A549 (cell line): ENCODE results near the gene NAA40. TPM values are rescaled to one million over a fixed set of nuclear protein-coding genes. Genes with fewer than 3 reads are reported as not detected.

Source experiments
- ATAC-seq, 2 experiments: fragments of 200-7000 bp in 1 of 2; fragments of >200 bp in 1 of 2; cut with Nextera tagmentation in 1 of 2; cut with Tn5 transposase in 1 of 2; 3 replicates each; pipeline versions ENCODE4 v1.8.0 to v1.9.1; 2018 to 2020; ENCODE audit warnings: mild to moderate bottlenecking in 1 of 2, moderate library complexity in 1 of 2
- CTCF ChIA-PET: fragments of 300-600 bp; sonication (Branson Sonifier 250); formaldehyde crosslinking; extraction: SDS; loops from one replicate; lab custom pipeline; 2021; ENCODE audit warnings: antibody characterized with exemption, inconsistent platforms; lab: Yijun Ruan, JAX
- POLR2A ChIA-PET: fragments of 350-600 bp; formaldehyde crosslinking; extraction: SDS; loops from one replicate; lab custom pipeline; 2021; ENCODE audit warnings: antibody characterized with exemption, inconsistent platforms; lab: Yijun Ruan, JAX
- DNase-seq, 2 experiments: peaks; one replicate each; pipeline versions ENCODE4 v3.0.0 to v3.0.0-alpha.2; 2011 to 2016; ENCODE audit warnings: low read depth in 1 of 2, low spot score in 1 of 2
- FAIRE-seq: peaks from 2 replicates; lab custom pipeline; 2011; peaks lifted over from hg19 to GRCh38; lab: Jason Lieb, UNC
- H3K27ac ChIP-seq, 2 experiments: fragments of >200 bp; sonication (Bioruptor Twin); formaldehyde crosslinking; 3 replicates each; pipeline ENCODE4 v1.5.1; 2016 to 2017
- H3K4me1 ChIP-seq: fragments of >200 bp; sonication (Bioruptor Twin); formaldehyde crosslinking; 3 replicates; pipeline ENCODE4 v1.6.1; 2016
- H3K4me2 ChIP-seq: fragments of >200 bp; sonication (Bioruptor Twin); formaldehyde crosslinking; 3 replicates; pipeline ENCODE4 v1.6.1; 2016
- H3K4me3 ChIP-seq: fragments of >200 bp; sonication (Bioruptor Twin); formaldehyde crosslinking; 3 replicates; pipeline ENCODE4 v1.5.1; 2016
- H3K9me3 ChIP-seq: fragments of >200 bp; sonication (Bioruptor Twin); formaldehyde crosslinking; 3 replicates; pipeline ENCODE4 v1.6.1; 2016
- BHLHE40 ChIP-seq: IDR thresholded peaks from 2 replicates; pipeline ENCODE4 v1.6.1; 2012; ENCODE audit warnings: low read depth, low read length, inconsistent platforms
- CEBPB ChIP-seq, 2 experiments: fragments of >200 bp in 1 of 2; sonication (Bioruptor Twin) in 1 of 2; formaldehyde crosslinking in 1 of 2; IDR thresholded peaks; 2 replicates each; pipeline ENCODE4 v1.6.1; 2012 to 2016
- CHD2 ChIP-seq: fragments of 150-350 bp; IDR thresholded peaks from 2 replicates; pipeline ENCODE4 v1.6.1; 2014; ENCODE audit warnings: low read length; ENCODE audit not compliant: partially characterized antibody
- HOXB5 ChIP-seq: fragments of 250-450 bp; sonication (Bioruptor Pico); IDR thresholded peaks from 2 replicates; pipeline ENCODE4 v1.5.0; 2020; ENCODE audit warnings: mild to moderate bottlenecking, moderate library complexity
- MAZ ChIP-seq: fragments of 150-350 bp; IDR thresholded peaks from 2 replicates; pipeline ENCODE4 v1.6.1; 2014; ENCODE audit warnings: antibody characterized with exemption, low read depth, low read length, borderline replicate concordance
- NR3C1 ChIP-seq: fragments of >200 bp; sonication (Bioruptor Twin); formaldehyde crosslinking; IDR thresholded peaks from 3 replicates; pipeline ENCODE4 v1.6.1; 2017
- PHF8 ChIP-seq: fragments of 200-600 bp; sonication (generic); IDR thresholded peaks from 2 replicates; pipeline ENCODE4 v1.6.1; 2016; ENCODE audit warnings: low read depth, mild to moderate bottlenecking, antibody characterized with exemption, moderate library complexity, borderline replicate concordance
- POLR2A ChIP-seq: IDR thresholded peaks from 2 replicates; pipeline ENCODE4 v1.6.1; 2012; ENCODE audit warnings: mild to moderate bottlenecking, low read length
- RARB ChIP-seq: fragments of 250-450 bp; sonication (Bioruptor Pico); IDR thresholded peaks from 2 replicates; pipeline ENCODE4 v1.8.0; 2021; ENCODE audit warnings: mild to moderate bottlenecking, moderate library complexity
- RFX5 ChIP-seq: fragments of 450-650 bp; IDR thresholded peaks from 2 replicates; pipeline ENCODE4 v1.7.1; 2014; ENCODE audit warnings: antibody characterized with exemption, mild to moderate bottlenecking, moderate library complexity
- TFCP2L1 ChIP-seq: fragments of 250-450 bp; sonication (Bioruptor Pico); IDR thresholded peaks from 2 replicates; pipeline ENCODE4 v1.5.0; 2021; ENCODE audit warnings: mild to moderate bottlenecking
- ZNF302 ChIP-seq: fragments of 250-450 bp; sonication (Bioruptor Pico); IDR thresholded peaks from 2 replicates; pipeline ENCODE4 v1.9.0; 2021; ENCODE audit warnings: inconsistent platforms, mild to moderate bottlenecking, moderate library complexity
- WGBS: methylation state at CpG from one replicate; pipeline ENCODE4 v1.1.6; 2017; ENCODE audit errors: missing lambda C conversion rate; 5-methylcytosine and 5-hydroxymethylcytosine counted together
- polyA plus RNA-seq, 4 experiments: library from polyadenylated mRNA; depleted of rRNA in 3 of 4; stranded (reverse); fragments of >200 nt; fragmentation: RNase III in 1 of 4; extraction: RNeasy Plus Mini Kit Qiagen cat#74134 plus additional on column Dnase treatment in 1 of 4; gene quantifications; 2 replicates in 3 of 4; 3 replicates in 1 of 4; pipeline ENCODE4 v1.2.3, GENCODE V29; 2011 to 2017
- TF ChIP-seq, protein P1 (sequence below): fragments of 250-450 bp; sonication (Bioruptor Pico); IDR thresholded peaks from 2 replicates; pipeline ENCODE4 v1.5.0; 2021; ENCODE audit warnings: mild to moderate bottlenecking, moderate library complexity, borderline replicate concordance
- TF ChIP-seq, protein P2 (sequence below): IDR thresholded peaks from 2 replicates; pipeline ENCODE4 v1.6.1; 2012
- TF ChIP-seq, protein P3 (sequence below): fragments of 450-650 bp; IDR thresholded peaks from 2 replicates; pipeline ENCODE4 v1.6.1; 2014; ENCODE audit warnings: antibody characterized with exemption
- TF ChIP-seq, protein P4 (sequence below): fragments of >200 bp; sonication (Bioruptor Twin); formaldehyde crosslinking; IDR thresholded peaks from 3 replicates; pipeline ENCODE4 v1.5.1; 2016
- TF ChIP-seq, protein P5 (sequence below): IDR thresholded peaks from 2 replicates; pipeline ENCODE4 v1.6.1; 2012; ENCODE audit warnings: low read depth, borderline replicate concordance

NAA40 gene
- polyA plus RNA-seq, 2 of the 4 experiments (the other 2 are of a cell fraction): 21.9 to 32.0 TPM

DNA sequence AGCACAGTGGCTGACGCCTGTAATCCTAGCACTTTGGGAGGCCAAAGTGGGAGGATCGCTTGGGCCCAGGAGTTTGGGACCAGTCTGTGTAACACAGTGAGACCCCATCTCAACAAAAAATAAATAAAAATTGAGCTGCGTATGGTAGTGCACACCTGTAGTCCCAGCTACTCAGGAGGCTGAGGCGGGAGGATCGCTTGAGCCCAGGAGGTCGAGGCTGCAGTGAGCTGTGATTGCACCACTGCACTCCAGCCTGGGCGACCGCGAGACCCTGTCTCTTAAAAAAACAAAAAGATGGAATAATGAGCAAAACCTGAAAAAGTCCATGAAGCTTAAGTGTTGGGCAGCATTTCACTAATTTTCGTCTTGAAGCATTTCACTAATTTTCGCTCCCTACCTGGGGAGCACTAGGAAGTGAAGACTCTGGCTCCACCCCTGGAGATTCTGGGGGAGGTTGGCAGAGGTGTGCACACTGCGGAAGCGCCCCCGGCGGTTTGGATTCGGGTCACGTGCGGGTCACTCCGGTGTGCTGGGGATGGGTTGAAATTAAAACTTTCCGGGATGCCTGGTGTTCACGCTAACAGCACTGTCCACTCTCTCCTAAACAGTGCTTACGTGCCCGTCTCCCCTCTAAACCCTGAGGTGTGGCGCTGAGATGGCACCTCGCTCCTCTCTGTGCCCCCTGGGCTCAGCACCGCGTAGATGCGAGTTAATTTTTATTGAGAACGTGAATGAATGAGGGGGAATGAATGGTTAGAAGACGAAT lies 906 bp upstream of the NAA40 start:
- CTCF ChIA-PET: interaction anchor here (1.0 to 2.0 kb wide), 3 partner anchors 99 to 104 kb away, joined by 4 to 10 read pairs (median 4); partner anchors contain the start of gene MARK2
- no peaks in the 10 kb centered on the region for H3K9me3 ChIP-seq
- POLR2A ChIA-PET: interaction anchor here (1.0 to 1.5 kb wide), 3 partner anchors 99 to 1096 kb away, joined by 3 to 6 read pairs (median 6); partner anchors contain the start of gene MARK2
- TF ChIP-seq PHF8 (peak; percentile 52; the same call in 1 of the 2 replicates), NR3C1 (no peak), HOXB5 (CRISPR knock-in tag) (no peak), RARB (no peak), POLR2A (no peak), RFX5 (0 out of 2 replicates have a peak, but pooled peaks have one; percentile 11), BHLHE40 (peak; percentile 69), CHD2 (no peak)
- TF ChIP-seq, protein P1, sequence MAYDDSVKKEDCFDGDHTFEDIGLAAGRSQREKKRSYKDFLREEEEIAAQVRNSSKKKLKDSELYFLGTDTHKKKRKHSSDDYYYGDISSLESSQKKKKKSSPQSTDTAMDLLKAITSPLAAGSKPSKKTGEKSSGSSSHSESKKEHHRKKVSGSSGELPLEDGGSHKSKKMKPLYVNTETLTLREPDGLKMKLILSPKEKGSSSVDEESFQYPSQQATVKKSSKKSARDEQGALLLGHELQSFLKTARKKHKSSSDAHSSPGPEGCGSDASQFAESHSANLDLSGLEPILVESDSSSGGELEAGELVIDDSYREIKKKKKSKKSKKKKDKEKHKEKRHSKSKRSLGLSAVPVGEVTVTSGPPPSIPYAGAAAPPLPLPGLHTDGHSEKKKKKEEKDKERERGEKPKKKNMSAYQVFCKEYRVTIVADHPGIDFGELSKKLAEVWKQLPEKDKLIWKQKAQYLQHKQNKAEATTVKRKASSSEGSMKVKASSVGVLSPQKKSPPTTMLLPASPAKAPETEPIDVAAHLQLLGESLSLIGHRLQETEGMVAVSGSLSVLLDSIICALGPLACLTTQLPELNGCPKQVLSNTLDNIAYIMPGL (CRISPR knock-in tag): peak; percentile 29; the same call in 1 of the 2 replicates
- TF ChIP-seq, protein P2, sequence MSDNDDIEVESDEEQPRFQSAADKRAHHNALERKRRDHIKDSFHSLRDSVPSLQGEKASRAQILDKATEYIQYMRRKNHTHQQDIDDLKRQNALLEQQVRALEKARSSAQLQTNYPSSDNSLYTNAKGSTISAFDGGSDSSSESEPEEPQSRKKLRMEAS: peak; percentile 66
- TF ChIP-seq, protein P3, sequence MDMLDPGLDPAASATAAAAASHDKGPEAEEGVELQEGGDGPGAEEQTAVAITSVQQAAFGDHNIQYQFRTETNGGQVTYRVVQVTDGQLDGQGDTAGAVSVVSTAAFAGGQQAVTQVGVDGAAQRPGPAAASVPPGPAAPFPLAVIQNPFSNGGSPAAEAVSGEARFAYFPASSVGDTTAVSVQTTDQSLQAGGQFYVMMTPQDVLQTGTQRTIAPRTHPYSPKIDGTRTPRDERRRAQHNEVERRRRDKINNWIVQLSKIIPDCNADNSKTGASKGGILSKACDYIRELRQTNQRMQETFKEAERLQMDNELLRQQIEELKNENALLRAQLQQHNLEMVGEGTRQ: peak; percentile 82
- 22% methylated on average over 28 of the region's 30 CpGs for WGBS
- peaks cover 11% of the 10 kb centered on the region for H3K4me1 ChIP-seq
- peak overlapping the region; percentile 82 for H3K4me3 ChIP-seq
- DNase-seq (peak in 1 of 2 experiments; percentile 87), ATAC-seq (peak; percentile 55 to 70), FAIRE-seq (no peak)
- peak overlapping the region; percentile 81 to 97 for H3K27ac ChIP-seq
- peak overlapping the region; percentile 75 for H3K4me2 ChIP-seq

DNA sequence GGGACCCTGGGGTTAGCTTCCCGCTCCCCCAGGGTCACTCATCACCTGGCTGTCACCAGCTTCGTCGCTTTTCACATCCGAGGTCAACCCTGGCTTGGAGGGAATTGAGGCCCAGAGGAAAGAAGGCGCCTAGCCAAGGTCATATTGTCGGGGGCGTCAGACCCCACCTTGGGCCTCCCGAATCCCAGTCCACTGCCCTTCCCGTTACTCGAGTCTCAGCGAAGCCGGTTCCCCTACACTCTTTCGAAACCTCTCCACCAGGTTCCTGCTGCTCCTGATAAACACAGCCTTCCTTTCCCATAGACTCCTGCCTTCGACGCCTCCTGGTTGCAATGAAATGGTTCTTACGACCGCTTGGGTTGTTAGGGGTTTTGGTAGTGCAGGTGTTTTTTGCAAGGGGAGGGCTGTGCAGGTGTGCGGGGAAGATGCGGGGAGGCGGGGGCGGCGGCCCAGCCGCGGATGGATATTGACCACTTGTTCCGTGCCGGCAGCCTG lies 642 bp downstream of the NAA40 start:
- WGBS: 30% methylated on average over 26 of the region's 26 CpGs

More for the DNA sequence above, 642 bp downstream of the NAA40 start:
- TF ChIP-seq, protein P4, sequence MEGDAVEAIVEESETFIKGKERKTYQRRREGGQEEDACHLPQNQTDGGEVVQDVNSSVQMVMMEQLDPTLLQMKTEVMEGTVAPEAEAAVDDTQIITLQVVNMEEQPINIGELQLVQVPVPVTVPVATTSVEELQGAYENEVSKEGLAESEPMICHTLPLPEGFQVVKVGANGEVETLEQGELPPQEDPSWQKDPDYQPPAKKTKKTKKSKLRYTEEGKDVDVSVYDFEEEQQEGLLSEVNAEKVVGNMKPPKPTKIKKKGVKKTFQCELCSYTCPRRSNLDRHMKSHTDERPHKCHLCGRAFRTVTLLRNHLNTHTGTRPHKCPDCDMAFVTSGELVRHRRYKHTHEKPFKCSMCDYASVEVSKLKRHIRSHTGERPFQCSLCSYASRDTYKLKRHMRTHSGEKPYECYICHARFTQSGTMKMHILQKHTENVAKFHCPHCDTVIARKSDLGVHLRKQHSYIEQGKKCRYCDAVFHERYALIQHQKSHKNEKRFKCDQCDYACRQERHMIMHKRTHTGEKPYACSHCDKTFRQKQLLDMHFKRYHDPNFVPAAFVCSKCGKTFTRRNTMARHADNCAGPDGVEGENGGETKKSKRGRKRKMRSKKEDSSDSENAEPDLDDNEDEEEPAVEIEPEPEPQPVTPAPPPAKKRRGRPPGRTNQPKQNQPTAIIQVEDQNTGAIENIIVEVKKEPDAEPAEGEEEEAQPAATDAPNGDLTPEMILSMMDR: no peak
- TF ChIP-seq, protein P5, sequence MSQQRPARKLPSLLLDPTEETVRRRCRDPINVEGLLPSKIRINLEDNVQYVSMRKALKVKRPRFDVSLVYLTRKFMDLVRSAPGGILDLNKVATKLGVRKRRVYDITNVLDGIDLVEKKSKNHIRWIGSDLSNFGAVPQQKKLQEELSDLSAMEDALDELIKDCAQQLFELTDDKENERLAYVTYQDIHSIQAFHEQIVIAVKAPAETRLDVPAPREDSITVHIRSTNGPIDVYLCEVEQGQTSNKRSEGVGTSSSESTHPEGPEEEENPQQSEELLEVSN: no peak
- TF ChIP-seq ZNF302 (CRISPR knock-in tag) (no peak), CEBPB (IDR thresholded peaks at IDR 0.05) (no peak), TFCP2L1 (CRISPR knock-in tag) (no peak), HOXB5 (CRISPR knock-in tag) (no peak), MAZ (no peak)
- TF ChIP-seq, protein P1 (CRISPR knock-in tag): no peak
- Histone ChIP-seq H3K4me1 (peaks cover 11% of the 10 kb centered on the region), H3K27ac (peak overlapping the region; percentile 88 to 97), H3K9me3 (no peaks in the 10 kb centered on the region), H3K4me3 (peak overlapping the region; percentile 82), H3K4me2 (peak overlapping the region; percentile 97)
- POLR2A ChIA-PET: interaction anchor here (0.5 to 1.5 kb wide), 4 partner anchors 101 to 1098 kb away, joined by 3 to 6 read pairs (median 4); partner anchors contain the start of genes MARK2 and STIP1
- no peak for FAIRE-seq
- no peak for ATAC-seq
- CTCF ChIA-PET: interaction anchor here (2.0 kb wide), 2 partner anchors 102 to 105 kb away, joined by 4 to 6 read pairs; no protein-coding TSS in a partner anchor
- DNase-seq: no peak
